Kidney (tissue), 14 donors: Measurements from ENCODE around the gene CHRDL1. TPM values are rescaled to one million over a fixed set of nuclear protein-coding genes. Genes with fewer than 3 reads are reported as not detected.

Experiments
- DNase-seq, 5 donors: peaks; one replicate each; pipeline ENCODE4 v3.0.0-alpha.2; 2013 to 2020
- FAIRE-seq: peaks from 2 replicates; lab custom pipeline; 2012; peaks lifted over from hg19 to GRCh38; lab: Jason Lieb, UNC
- H3K27ac ChIP-seq, 2 donors: one replicate each; pipeline ENCODE4 v1.7.0; 2013; ENCODE audit warnings: low read depth in 2 of 2, low read length in 2 of 2, inconsistent platforms in 1 of 2
- H3K27me3 ChIP-seq: one replicate; pipeline ENCODE4 v1.7.1; 2013; ENCODE audit warnings: low read length, inconsistent platforms; ENCODE audit not compliant: control insufficient read depth, insufficient read depth
- H3K36me3 ChIP-seq, 3 donors: one replicate each; pipeline versions ENCODE4 v1.7.0 to v1.7.1; 2013; ENCODE audit warnings: low read length in 3 of 3, control low read depth in 1 of 3, inconsistent platforms in 1 of 3; ENCODE audit not compliant: insufficient read depth in 3 of 3, control insufficient read depth in 2 of 3
- H3K4me1 ChIP-seq, 3 donors: one replicate each; pipeline versions ENCODE4 v1.7.0 to v1.7.1; 2013; ENCODE audit warnings: low read length in 3 of 3, inconsistent platforms in 1 of 3, low read depth in 1 of 3; ENCODE audit not compliant: control insufficient read depth in 2 of 3, insufficient read depth in 2 of 3
- H3K4me3 ChIP-seq, 3 donors: one replicate each; pipeline versions ENCODE4 v1.7.0 to v1.8.1; 2013; ENCODE audit warnings: low read length in 3 of 3, control low read depth in 1 of 3, inconsistent platforms in 1 of 3
- H3K9ac ChIP-seq, 3 donors: one replicate each; pipeline versions ENCODE4 v1.7.0 to v1.7.1; 2013; ENCODE audit warnings: low read length in 3 of 3, control low read depth in 1 of 3, inconsistent platforms in 1 of 3
- H3K9me3 ChIP-seq, 3 donors: one replicate each; pipeline versions ENCODE4 v1.7.0 to v1.7.1; 2013; ENCODE audit warnings: low read length in 3 of 3, control low read depth in 1 of 3, inconsistent platforms in 1 of 3; ENCODE audit not compliant: control insufficient read depth in 2 of 3, insufficient read depth in 1 of 3
- intact Hi-C: fragments of 100-400 bp; cut with DNase I; formaldehyde crosslinking; loops from one replicate; pipeline ENCODE4 v1.11.1; 2022
- polyA plus RNA-seq: library from polyadenylated mRNA; stranded (reverse); fragments of 350-450 nt; fragmentation: Illumina TruSeq; extraction: RNeasy Lipid Tissue Mini Kit (QIAGEN cat#74804); gene quantifications from one replicate; pipeline ENCODE4 v1.2.3, GENCODE V29; 2014; ENCODE audit warnings: low read depth, low replicate concordance; ENCODE audit not compliant: insufficient read depth
- total RNA-seq: library from RNA; stranded (reverse); fragmentation: NEBNext Ultra II Directional; extraction: Animal tissue kit (Norgen Biotek cat#: 25700); gene quantifications from one replicate; pipeline ENCODE4 v1.2.1, GENCODE V29; 2021
- TF ChIP-seq, protein P1 (sequence below): IDR thresholded peaks from 3 replicates; pipeline ENCODE4 v1.5.1; 2012; ENCODE audit warnings: mild to moderate bottlenecking, moderate library complexity, borderline replicate concordance; ENCODE audit not compliant: insufficient read depth; ENCODE audit errors: extremely low read depth
- donor health status: control.
- donor health status: control.
- donor health status: control.
- donor health status: control.
- donor health status: control.
- donor health status: DM: yes; HTN: yes; CAD: no.
- donor health status: Normal renal cell carcinoma (clear cell type).

Gene CHRDL1
- total and polyA plus RNA-seq, 2 donors from 2014 or later: 8.7 to 18.3 TPM

DNA sequence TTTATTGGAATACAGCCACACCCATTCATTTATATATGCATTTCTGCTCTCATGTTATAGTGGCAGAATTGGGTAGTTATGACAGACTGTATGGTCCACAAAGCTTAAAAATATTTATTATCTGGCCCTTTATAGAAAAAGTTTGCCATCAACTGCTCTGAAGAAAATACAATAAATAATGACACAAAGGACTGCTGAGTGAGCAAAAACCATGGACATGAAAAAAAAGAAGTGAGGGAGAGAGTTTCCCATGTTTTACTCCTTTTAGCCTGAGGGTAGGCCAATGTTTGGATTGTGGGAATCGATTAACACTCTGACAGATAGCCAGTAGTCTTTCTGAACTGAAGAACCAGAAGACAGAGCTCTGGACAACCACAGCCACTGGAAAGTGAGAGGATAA, 149.2 kb downstream of the CHRDL1 start:
- DNase-seq (no peak), FAIRE-seq (no peak)
- H3K4me1 ChIP-seq: no peaks in the 10 kb centered on the region
- H3K36me3 ChIP-seq: no peaks in the 10 kb centered on the region
- intact Hi-C loops: no loop called here
- no peaks in the 10 kb centered on the region for H3K9me3 ChIP-seq
- H3K27me3 ChIP-seq: no peaks in the 10 kb centered on the region
- TF ChIP-seq, protein P1, sequence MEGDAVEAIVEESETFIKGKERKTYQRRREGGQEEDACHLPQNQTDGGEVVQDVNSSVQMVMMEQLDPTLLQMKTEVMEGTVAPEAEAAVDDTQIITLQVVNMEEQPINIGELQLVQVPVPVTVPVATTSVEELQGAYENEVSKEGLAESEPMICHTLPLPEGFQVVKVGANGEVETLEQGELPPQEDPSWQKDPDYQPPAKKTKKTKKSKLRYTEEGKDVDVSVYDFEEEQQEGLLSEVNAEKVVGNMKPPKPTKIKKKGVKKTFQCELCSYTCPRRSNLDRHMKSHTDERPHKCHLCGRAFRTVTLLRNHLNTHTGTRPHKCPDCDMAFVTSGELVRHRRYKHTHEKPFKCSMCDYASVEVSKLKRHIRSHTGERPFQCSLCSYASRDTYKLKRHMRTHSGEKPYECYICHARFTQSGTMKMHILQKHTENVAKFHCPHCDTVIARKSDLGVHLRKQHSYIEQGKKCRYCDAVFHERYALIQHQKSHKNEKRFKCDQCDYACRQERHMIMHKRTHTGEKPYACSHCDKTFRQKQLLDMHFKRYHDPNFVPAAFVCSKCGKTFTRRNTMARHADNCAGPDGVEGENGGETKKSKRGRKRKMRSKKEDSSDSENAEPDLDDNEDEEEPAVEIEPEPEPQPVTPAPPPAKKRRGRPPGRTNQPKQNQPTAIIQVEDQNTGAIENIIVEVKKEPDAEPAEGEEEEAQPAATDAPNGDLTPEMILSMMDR: no peak
- H3K27ac ChIP-seq: no peak overlapping the region
- no peak overlapping the region for H3K9ac ChIP-seq
- no peak overlapping the region for H3K4me3 ChIP-seq
